ENCODE data around the gene GRM2. TPM values are rescaled to one million over a fixed set of nuclear protein-coding genes. Genes with fewer than 3 reads are reported as not detected.

The GRM2 gene
- 6.6 and 8.3 TPM in 2 replicates for total RNA-seq
- long read RNA-seq, result 0 reads

GRCh38 chr3:51706788-51707731, at the start of gene GRM2:
Gene GRM2, plus strand, starts transcription at chr3:51707068. Its CDS starts 1,916 bp downstream, at chr3:51708984.
- Mint-ChIP-seq H3K4me1 (peaks cover 35% of the 10 kb centered on the region), H3K27me3 (ENCODE audit: low read depth) (peaks cover 21% of the 10 kb centered on the region), H3K4me3 (peak within 1 kb of the TSS; percentile 87), H3K36me3 (ENCODE audit: low read depth) (no peaks in the 10 kb centered on the region), H3K27ac (ENCODE audit: unreplicated experiment) (peak within 1 kb of the TSS; percentile 50), H3K9me3 (no peaks in the 10 kb centered on the region)
- peak; percentile 85 for DNase-seq (ENCODE audit: low read depth, low spot score)
- TF ChIP-seq CTCF (conservative IDR thresholded peaks at IDR 0.05), result no peak

GRCh38 chr3:51657234-51657633, 49.6 kb upstream of the GRM2 start:
- H3K27me3 Mint-ChIP-seq (ENCODE audit: low read depth), result no peaks in the 10 kb centered on the region
- no peak overlapping the region for H3K27ac Mint-ChIP-seq (ENCODE audit: unreplicated experiment)
- peaks cover 2% of the 10 kb centered on the region for H3K9me3 Mint-ChIP-seq
- DNase-seq (ENCODE audit: low read depth, low spot score), result no peak
- TF ChIP-seq CTCF (conservative IDR thresholded peaks at IDR 0.05), result no peak
- H3K4me1 Mint-ChIP-seq, result no peaks in the 10 kb centered on the region
- H3K4me3 Mint-ChIP-seq, result no peak overlapping the region
- H3K36me3 Mint-ChIP-seq (ENCODE audit: low read depth), result peaks cover 32% of the 10 kb centered on the region

- no peak overlapping the region for H3K27ac Mint-ChIP-seq (ENCODE audit: unreplicated experiment)
- no peaks in the 10 kb centered on the region for H3K4me1 Mint-ChIP-seq
- no peaks in the 10 kb centered on the region for H3K9me3 Mint-ChIP-seq
- TF ChIP-seq CTCF (conservative IDR thresholded peaks at IDR 0.05), result no peak
- DNase-seq (ENCODE audit: low read depth, low spot score), result no peak
- peaks cover 25% of the 10 kb centered on the region for H3K36me3 Mint-ChIP-seq (ENCODE audit: low read depth)
- no peaks in the 10 kb centered on the region for H3K27me3 Mint-ChIP-seq (ENCODE audit: low read depth)
- H3K4me3 Mint-ChIP-seq, result no peak overlapping the region
Measured at GRCh38 chr3:51659942-51660341, 46.9 kb upstream of the GRM2 start.

GRCh38 chr3:51662456-51662855, 44.4 kb upstream of the GRM2 start:
- Mint-ChIP-seq H3K4me1 (no peaks in the 10 kb centered on the region), H3K4me3 (no peak overlapping the region), H3K36me3 (ENCODE audit: low read depth) (peaks cover 15% of the 10 kb centered on the region)

GRCh38 chr3:51668756-51669155, 38.1 kb upstream of the GRM2 start:
- no peaks in the 10 kb centered on the region for H3K9me3 Mint-ChIP-seq
- H3K4me1 Mint-ChIP-seq, result peaks cover 38% of the 10 kb centered on the region
- no peak for TF ChIP-seq CTCF (conservative IDR thresholded peaks at IDR 0.05)
- H3K27ac Mint-ChIP-seq (ENCODE audit: unreplicated experiment), result no peak overlapping the region
- no peak for DNase-seq (ENCODE audit: low read depth, low spot score)
- H3K4me3 Mint-ChIP-seq, result peak overlapping the region; percentile 93
- H3K27me3 Mint-ChIP-seq (ENCODE audit: low read depth), result peaks cover 2% of the 10 kb centered on the region
- H3K36me3 Mint-ChIP-seq (ENCODE audit: low read depth), result peaks cover under 1% of the 10 kb centered on the region

More at GRCh38 chr3:51662456-51662855, 44.4 kb upstream of the GRM2 start:
- no peak for DNase-seq (ENCODE audit: low read depth, low spot score)
- no peaks in the 10 kb centered on the region for H3K9me3 Mint-ChIP-seq
- no peak for TF ChIP-seq CTCF (conservative IDR thresholded peaks at IDR 0.05)
- H3K27ac Mint-ChIP-seq (ENCODE audit: unreplicated experiment), result no peak overlapping the region
- H3K27me3 Mint-ChIP-seq (ENCODE audit: low read depth), result no peaks in the 10 kb centered on the region
